Stimulated activated CD8-positive, alpha-beta memory T cell treated with anti-CD3 and anti-CD28 coated beads, Interleukin-4, amount 100 ng/mL, for 24 hours (primary cell): Measurements from ENCODE around the gene SLC25A33.
A peak's percentile ranks its signal among the peaks of the same experiment; 100 is the strongest.
"Not testable (repeated sequence)": the region's sequence is repeated elsewhere in the genome, so short reads cannot be mapped to it uniquely, and the experiment has no call there.

Experiments used
- DNase-seq: peaks from one replicate; pipeline ENCODE4 v3.0.0-alpha.2; 2020; ENCODE audit warnings: low read depth

The SLC25A33 gene

GRCh38 chr1:9539829-9540550, 725 bp downstream of the SLC25A33 start:
- peak; percentile 44 for DNase-seq

DNA sequence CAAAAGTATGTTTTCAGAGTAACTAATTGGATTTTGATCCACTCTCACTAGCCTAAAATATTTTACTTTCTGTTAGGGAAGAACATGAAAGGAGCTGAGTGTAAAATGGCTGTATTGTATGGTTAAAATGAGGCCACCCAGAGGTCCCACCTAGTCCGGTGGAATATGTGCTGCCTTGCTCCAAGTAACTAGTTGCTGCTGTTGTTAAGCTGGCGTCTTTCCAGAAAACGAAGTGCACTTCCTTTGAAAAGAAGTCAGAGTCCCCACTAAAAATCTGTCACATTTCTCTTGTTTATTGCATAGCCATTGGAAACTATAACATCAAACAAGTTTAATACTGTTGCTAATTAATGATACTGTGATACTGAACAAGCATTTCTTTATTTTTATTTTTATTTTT, 3.2 kb downstream of the SLC25A33 start:
- DNase-seq = no peak

- DNase-seq = no peak
Measured at GRCh38 chr1:9544926-9545325, 5.7 kb downstream of the SLC25A33 start.

- no peak for DNase-seq
Measured at GRCh38 chr1:9549955-9550546, 10.8 kb downstream of the SLC25A33 start.

DNA sequence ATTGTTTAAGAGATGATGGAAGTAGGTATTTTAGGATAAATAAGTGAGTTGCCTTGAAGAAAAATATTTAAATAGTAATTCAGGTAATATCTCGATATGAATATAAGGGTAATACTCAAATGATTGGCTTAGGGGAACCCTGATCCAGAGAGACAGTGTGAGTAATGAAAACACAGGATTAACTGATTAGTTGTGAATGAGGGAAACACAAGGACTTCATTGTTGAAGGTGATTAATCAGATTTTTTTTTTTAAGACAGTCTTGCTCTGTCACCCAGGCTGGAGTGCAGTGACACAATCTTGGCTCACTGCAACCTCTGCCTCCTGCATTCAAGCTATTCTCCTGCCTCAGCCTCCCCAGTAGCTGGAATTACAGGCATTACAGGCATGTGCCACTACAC, 12.7 kb downstream of the SLC25A33 start:
- DNase-seq = no peak

- DNase-seq = no peak
Measured at GRCh38 chr1:9553736-9554144, 14.5 kb downstream of the SLC25A33 start.

DNA sequence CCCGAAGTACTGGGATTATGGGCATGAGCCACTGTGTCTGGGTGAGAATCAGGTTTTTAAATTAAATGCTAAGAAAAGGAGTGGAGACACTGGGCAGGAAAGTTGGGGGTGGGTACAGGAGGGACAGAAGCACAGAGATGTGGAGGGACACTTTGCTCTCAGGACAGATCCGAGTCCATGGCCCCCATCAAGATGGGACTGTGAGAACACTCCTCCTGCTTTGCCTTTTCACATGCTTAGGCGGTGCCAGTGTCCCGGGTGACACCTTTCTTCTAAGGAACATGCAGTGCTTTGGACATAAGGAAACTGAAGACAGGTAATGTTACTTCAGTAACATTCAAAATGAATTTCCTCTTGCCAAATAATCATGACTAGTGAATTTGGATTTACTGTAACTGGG, 16.7 kb downstream of the SLC25A33 start:
- DNase-seq = no peak

DNA sequence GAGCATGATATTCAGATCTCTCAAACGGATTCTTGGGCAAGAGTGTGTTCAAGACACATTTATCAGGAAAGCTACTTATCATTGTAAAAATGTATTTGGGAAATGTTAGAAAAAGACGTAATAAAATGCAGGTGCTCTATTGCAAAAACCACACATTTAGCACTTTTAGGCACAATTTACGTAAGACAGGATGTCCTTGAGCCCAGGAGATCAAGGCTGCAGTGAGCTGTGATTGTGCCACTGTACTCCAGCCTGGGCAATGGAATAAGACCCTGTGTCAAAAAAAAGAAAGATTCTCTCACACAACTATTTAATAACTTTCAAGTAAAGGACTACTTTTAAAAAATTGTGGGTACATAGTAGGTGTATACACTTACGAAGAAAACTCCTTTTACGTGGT, 18.4 kb downstream of the SLC25A33 start:
- DNase-seq = no peak

GRCh38 chr1:9558271-9558945, 19.1 kb downstream of the SLC25A33 start:
- DNase-seq = no peak

- no peak for DNase-seq
Measured at GRCh38 chr1:9558946-9559545, 19.8 kb downstream of the SLC25A33 start.

- DNase-seq = no peak
Measured at GRCh38 chr1:9559673-9560072, 20.4 kb downstream of the SLC25A33 start.

- DNase-seq = not testable (repeated sequence)
Measured at GRCh38 chr1:9560090-9560489, 20.8 kb downstream of the SLC25A33 start.

GRCh38 chr1:9561429-9561828, 22.2 kb downstream of the SLC25A33 start:
- no peak for DNase-seq

DNA sequence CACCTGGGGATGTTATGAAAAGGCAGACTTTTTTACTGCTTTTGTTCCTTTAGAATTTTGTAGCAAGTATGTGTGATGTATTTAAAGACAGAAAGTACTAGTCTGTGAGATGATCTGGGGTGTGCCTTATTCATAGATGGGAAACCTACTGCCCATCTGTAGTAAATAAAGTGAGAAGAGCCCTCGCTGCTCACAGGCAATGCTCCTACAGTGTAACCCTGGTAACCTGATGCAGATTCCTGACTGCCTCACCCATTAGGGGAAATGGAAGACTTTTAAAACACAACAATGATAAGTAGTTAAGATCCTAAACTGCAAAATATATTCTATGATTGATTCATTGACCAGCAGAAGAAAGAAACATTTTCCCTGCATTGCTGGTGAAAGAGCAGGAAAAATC, 30.0 kb downstream of the SLC25A33 start:
- DNase-seq = no peak

GRCh38 chr1:9570886-9571529, 31.7 kb downstream of the SLC25A33 start:
- not testable (repeated sequence) for DNase-seq

- DNase-seq = no peak
Measured at GRCh38 chr1:9573723-9574122, 34.5 kb downstream of the SLC25A33 start.

DNA sequence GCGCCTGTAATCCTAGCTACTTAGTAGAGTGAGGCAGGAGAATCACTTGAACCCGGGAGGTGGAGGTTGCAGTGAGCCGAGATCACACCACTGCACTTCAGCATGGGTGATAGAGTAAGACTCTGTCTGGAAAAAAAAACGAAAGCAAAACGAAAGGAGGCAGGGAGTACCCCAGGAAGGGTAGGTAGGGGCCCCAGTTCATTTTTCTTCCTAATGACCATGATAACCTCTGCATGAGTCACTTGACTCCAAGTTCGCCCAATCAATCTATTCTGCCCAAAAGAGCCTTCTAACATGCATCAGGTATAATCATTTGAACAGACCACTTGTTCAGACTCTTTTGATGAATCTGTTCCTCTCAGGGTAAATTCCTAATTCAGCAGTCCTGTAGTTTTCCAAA, 36.2 kb downstream of the SLC25A33 start:
- DNase-seq = no peak

- DNase-seq = no peak
Measured at GRCh38 chr1:9576903-9577302, 37.6 kb downstream of the SLC25A33 start.

DNA sequence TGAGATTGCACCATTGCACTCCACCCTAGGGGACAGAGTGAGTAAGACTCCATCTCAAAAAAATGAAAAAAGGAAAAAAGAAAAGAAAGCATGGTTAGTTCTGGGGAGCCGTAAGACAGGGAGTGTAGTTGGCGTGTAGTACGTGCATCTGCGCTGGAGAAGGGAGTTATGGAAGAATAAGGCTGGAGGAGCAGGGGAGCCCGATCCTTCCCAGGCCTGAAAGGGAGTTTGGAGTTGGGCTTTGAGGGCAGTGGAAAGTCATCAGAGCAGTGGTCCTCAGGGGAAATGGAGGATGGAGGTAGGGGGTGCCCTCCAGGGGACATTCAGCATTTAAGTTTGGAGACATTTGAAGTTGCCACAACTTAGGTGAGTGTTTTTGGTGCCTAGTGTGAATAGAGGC, 38.2 kb downstream of the SLC25A33 start:
- no peak for DNase-seq

DNA sequence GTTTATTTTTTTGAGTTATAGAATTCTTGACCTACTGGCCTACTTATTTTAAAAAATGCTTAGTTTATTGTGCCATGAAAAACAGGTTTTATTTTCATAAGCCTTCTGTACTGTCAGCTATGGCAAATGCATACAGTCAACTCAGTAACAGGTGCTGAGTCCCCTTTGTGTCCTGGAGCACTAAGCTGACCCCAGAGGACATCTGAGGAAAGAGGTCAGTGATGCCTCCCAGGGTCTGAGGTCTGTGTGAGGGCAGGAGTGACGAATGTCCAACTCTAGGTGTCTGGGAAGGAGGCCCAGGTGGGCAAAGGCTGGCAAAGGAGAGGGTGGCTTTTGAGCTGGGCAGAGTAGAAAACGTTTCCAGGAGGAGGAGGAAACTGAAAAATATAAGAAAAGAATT, 41.7 kb downstream of the SLC25A33 start:
- DNase-seq = no peak

DNA sequence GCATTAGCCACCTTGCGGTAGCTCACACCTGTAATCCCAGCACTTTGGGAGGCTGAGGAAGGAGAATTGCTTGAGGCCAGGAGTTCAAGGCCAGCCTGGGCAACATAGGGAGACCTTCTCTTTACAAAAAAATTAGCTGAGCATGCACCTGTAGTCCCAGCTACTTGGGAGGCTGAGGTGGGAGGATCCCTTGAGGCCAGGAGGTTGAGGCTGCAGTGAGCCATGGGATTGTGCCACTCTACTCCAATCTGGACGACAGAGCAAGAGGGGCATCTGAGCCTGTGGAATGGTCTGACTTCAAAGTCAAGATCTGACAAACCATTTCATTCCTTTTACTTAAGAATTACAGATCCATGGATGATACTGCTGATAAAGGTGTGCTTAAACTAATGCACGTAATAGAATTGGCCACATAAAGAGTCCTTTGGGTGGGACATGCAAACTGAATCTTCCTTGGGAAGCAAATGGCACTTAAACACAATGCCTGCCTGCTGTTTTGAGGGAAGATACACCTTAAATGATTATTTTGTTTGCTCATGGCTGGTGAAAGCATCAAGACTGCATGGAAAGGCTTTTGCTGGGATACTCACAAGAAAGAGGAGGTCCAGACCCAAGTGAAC, 47.0 kb downstream of the SLC25A33 start:
- DNase-seq = no peak

GRCh38 chr1:9588551-9589143, 49.4 kb downstream of the SLC25A33 start, which contains the start of gene TMEM201:
TMEM201 (plus strand) TSS chr1:9588911; CDS start chr1:9588931, 20 bp downstream.
- DNase-seq = peak; percentile 89
